Activated T-cell treated with anti-CD3 and anti-CD28 coated beads, Interleukin-2, amount 50 U/mL, for 4 hours (primary cell): ENCODE data around the gene CCNL2. TPM values are rescaled to one million over a fixed set of nuclear protein-coding genes. Genes with fewer than 3 reads are reported as not detected.

Experiments
- ATAC-seq, 2 donors: fragments of 200-7000 bp; cut with Tn5 transposase; one replicate each; pipeline ENCODE4 v1.10.0; 2021
- DNase-seq: peaks from one replicate; pipeline ENCODE4 v3.0.0-alpha.2; 2020
- H3K27me3 Mint-ChIP-seq: one replicate; pipeline ENCODE4 v1.8.0; 2021; ENCODE audit warnings: low read depth, mixed read lengths
- H3K36me3 Mint-ChIP-seq: one replicate; pipeline ENCODE4 v1.8.0; 2022; ENCODE audit warnings: mixed read lengths; ENCODE audit not compliant: insufficient read depth
- H3K4me1 Mint-ChIP-seq: one replicate; pipeline ENCODE4 v1.8.0; 2021; ENCODE audit warnings: low read depth, mixed read lengths
- H3K4me3 Mint-ChIP-seq: one replicate; pipeline ENCODE4 v1.8.0; 2021; ENCODE audit warnings: mild to moderate bottlenecking, moderate library complexity, mixed read lengths
- H3K9me3 Mint-ChIP-seq: one replicate; pipeline ENCODE4 v1.8.0; 2021; ENCODE audit warnings: mixed read lengths
- total RNA-seq, 3 donors: library from RNA; stranded (reverse); gene quantifications; one replicate each; pipeline ENCODE4 v1.2.1, GENCODE V29; 2021

The CCNL2 gene
- total RNA-seq, 3 donors from 2014 or later = 112 to 127 (median 118) TPM

DNA sequence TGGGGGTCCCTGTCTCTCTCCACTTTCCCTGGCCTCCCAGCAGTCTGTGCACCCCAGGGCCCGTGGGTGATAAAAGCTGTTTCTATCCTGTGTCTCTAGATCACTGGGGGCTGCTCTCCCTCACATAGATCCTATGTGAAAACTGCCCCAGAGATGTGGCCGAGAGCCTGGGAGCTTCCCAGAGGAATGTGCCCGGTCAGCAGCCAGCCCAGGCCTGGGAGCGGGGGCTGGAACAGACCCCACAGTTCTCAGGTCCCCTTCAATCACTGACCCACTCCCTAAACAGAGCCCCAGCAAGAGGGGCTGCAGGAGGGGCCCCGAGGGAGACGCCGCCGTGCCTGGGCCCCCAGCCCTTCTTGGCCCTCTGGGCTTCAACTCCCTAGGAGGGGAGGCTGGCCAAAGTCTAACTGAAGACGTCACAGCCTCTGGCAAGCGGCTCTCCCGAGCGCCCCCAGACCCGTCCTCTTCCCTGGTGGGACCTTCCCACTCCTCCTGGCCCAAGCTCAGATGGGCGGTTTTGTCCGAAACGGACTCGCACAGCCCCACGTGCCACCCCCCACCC lies 41.2 kb downstream of the CCNL2 start:
- ATAC-seq (no peak), DNase-seq (no peak)
- Mint-ChIP-seq H3K36me3 (no peaks in the 10 kb centered on the region), H3K9me3 (no peaks in the 10 kb centered on the region), H3K4me3 (no peak overlapping the region), H3K27me3 (peaks cover 30% of the 10 kb centered on the region), H3K4me1 (peaks cover 9% of the 10 kb centered on the region)

GRCh38 chr1:1356796-1357401 lies 42.2 kb downstream of the CCNL2 start:
- ATAC-seq (no peak), DNase-seq (no peak)
- no peaks in the 10 kb centered on the region for H3K9me3 Mint-ChIP-seq
- no peak overlapping the region for H3K4me3 Mint-ChIP-seq
- no peaks in the 10 kb centered on the region for H3K36me3 Mint-ChIP-seq
- peaks cover 18% of the 10 kb centered on the region for H3K4me1 Mint-ChIP-seq
- peaks cover 40% of the 10 kb centered on the region for H3K27me3 Mint-ChIP-seq

- ATAC-seq = no peak
- H3K9me3 Mint-ChIP-seq = no peaks in the 10 kb centered on the region
- H3K36me3 Mint-ChIP-seq = no peaks in the 10 kb centered on the region
- DNase-seq = no peak
- no peak overlapping the region for H3K4me3 Mint-ChIP-seq
- peaks cover 18% of the 10 kb centered on the region for H3K4me1 Mint-ChIP-seq
- H3K27me3 Mint-ChIP-seq = peaks cover 40% of the 10 kb centered on the region
Observed at GRCh38 chr1:1356166-1356795, 42.9 kb downstream of the CCNL2 start.

- peaks cover 18% of the 10 kb centered on the region for H3K4me1 Mint-ChIP-seq
- no peaks in the 10 kb centered on the region for H3K36me3 Mint-ChIP-seq
- peaks cover 35% of the 10 kb centered on the region for H3K27me3 Mint-ChIP-seq
- no peak overlapping the region for H3K4me3 Mint-ChIP-seq
- ATAC-seq (peak in 1 of 2 donors; percentile 23), DNase-seq (no peak)
- H3K9me3 Mint-ChIP-seq = no peaks in the 10 kb centered on the region
Observed at GRCh38 chr1:1355416-1355815, 43.7 kb downstream of the CCNL2 start.

DNA sequence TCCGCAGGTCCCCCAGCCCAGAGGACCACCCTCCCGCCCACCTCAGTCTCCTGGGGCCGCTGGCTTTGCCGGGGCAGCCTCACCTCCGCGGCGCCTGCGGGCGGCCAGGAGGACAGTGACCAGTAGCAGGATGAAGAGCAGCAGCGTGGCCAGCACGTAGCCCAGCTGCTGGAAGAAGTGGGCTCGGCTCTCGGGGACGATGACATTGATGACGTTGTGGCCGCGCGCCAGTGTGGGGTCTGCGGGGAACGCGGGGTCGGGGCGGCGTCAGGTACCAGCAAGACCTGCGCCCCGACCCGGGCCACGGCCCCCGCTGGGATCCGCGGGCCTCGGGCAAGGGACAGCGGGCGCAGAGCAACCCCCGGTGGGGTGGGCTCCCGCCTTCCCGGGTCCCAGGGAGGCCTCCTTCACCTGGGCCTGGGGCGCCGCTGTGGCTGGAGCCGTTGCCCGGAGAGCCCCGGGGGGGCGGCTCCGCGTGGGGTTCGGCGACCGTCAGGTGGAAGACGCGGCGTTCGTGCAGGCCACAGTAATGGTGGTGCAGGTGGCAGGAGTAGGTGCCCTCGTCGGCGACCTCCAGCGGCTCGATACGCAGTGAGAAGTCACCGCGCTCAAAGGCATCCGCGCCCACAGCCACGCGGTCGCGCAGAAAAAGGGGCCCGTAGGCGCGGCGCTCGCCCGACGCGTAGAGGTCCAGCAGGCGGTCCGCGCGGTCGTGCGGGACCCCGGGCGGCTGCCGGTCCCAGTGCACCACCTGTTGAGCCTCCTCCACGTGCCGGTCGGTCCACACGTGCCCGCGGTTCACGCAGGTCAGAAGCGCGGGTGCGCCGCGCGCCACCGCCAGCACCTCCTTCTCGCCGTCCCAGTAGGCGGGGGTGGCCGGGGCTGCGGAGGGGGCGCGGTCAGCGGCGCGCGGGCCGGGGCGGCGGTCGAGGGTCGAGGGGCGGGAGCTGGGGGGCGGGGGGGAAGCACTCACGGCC lies 44.6 kb downstream of the CCNL2 start:
- Mint-ChIP-seq H3K4me1 (peaks cover 18% of the 10 kb centered on the region), H3K4me3 (no peak overlapping the region), H3K27me3 (peaks cover 35% of the 10 kb centered on the region), H3K9me3 (no peaks in the 10 kb centered on the region), H3K36me3 (no peaks in the 10 kb centered on the region)
- ATAC-seq (peak; percentile 19 to 27), DNase-seq (no peak)

DNA sequence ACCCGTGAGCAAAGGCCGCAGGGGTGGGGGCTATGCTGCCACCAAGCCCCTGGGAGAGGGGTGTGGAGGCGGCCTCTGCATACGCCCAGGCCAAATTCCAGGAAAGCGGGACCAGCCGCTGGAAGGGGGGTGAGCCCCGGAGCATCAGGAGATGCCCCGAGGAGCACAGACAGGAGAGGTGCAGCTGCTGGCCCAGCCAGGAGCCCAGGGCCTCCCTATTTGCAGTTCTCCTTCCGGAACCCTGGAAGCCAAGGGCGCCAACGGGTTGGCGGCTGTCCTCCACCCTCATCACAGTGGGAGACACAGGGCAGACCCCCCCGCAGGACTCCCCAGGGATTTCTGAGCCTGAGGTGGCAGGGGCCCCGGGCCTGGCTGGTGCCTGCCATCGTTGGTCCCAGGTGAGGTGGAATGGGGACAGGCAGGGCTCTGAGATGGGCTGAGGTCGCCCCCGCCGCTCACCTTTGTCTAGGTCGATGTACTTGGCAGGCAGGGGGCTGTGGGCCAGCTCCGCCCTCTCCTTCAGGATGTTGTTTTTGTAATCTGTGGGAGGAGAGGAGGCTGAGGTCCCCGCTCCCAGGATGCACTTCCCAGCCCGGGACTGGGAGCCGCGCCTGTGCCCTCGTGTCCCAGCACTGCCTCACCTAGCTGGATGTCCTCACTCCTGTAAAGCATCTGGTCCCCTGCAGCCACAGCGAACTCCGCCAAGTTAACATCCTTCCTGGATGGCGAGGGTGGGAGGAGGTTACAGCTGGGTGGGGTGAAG lies 45.6 kb downstream of the CCNL2 start:
- no peaks in the 10 kb centered on the region for H3K36me3 Mint-ChIP-seq
- H3K4me3 Mint-ChIP-seq = no peak overlapping the region
- peaks cover 35% of the 10 kb centered on the region for H3K27me3 Mint-ChIP-seq
- ATAC-seq (no peak), DNase-seq (no peak)
- no peaks in the 10 kb centered on the region for H3K9me3 Mint-ChIP-seq
- H3K4me1 Mint-ChIP-seq = peaks cover 11% of the 10 kb centered on the region

DNA sequence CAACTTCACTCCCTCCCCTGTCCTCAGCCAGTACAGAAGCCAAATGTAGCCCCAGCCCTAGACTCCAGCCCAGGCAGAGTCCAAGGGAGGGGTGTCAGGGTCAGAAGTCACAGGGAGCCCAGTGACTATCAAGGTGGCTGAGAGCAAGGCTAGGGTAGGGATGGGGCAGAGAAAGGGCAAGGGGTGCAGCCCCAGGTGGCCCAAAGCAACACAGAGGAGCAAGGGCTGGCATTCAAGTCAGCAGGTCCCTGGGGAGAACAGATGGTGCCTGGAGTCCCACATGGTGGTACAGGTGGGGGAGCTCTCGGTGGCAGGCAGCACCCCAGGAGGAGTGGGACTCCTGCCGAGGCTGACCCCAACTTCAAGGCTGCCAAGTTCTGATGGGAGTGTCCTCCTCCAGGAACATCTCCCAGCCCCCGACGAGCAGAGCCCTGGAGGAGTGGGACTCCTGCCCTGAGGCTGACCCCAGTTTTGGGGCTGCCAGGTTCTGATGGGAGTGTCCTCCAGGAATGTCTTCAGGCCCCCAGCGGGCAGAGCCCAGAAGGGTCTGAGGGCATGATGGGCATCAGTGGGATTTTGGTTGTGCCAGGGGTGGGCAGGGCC lies 46.2 kb downstream of the CCNL2 start:
- no peak for DNase-seq
- peaks cover 30% of the 10 kb centered on the region for H3K27me3 Mint-ChIP-seq
- H3K4me3 Mint-ChIP-seq = peak overlapping the region; percentile 56
- H3K9me3 Mint-ChIP-seq = no peaks in the 10 kb centered on the region
- peaks cover 11% of the 10 kb centered on the region for H3K4me1 Mint-ChIP-seq
- no peaks in the 10 kb centered on the region for H3K36me3 Mint-ChIP-seq
- ATAC-seq = no peak

- ATAC-seq = no peak
- no peak for DNase-seq
- no peaks in the 10 kb centered on the region for H3K36me3 Mint-ChIP-seq
Observed at GRCh38 chr1:1351511-1352427, 47.4 kb downstream of the CCNL2 start.

DNA sequence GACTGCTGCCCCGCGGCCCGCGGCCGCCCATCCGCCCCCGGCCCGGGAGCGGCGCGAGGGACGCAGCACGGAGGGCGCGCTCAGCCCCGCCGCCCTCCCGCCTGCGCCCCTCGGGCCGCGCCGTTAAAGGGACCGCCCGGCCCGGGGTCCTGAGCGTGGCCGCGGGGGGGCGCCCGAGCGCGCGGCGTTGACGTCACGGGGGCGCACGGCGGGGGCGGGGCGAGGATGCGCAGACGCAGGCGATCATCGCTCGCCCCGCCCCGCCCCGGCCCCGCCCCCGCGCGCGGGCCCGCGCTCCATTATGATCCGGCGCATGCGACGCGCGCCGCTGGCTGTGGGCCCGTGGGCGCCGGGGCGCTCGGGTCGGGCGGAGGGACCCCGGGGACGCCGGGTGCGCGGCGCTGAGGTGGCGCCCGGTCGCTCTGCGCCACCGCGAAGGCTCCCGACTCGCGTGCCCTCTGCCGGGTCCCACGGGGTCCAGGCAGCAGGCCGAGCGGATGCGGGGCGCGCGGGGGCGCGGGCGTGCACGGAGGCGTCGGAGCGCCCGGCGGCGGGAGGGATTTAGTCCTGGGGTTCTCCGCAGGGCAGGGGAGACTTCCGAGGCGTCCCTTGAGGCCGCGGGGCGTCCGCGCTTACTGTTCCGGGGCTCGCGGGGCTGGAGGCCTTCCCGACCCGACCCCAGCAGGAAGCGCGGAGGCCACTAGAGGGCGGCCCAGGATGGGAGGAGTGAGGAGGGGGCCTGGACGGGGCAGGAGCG lies 49.7 kb downstream of the CCNL2 start, which contains the start of gene DVL1:
TSS of gene DVL1 (minus strand) at position 163 of the 757 bp plus-strand sequence. CDS start 353 bp downstream, outside the sequence.
- Mint-ChIP-seq H3K9me3 (no peaks in the 10 kb centered on the region), H3K36me3 (no peaks in the 10 kb centered on the region), H3K4me1 (peaks cover 34% of the 10 kb centered on the region), H3K27me3 (peaks cover 18% of the 10 kb centered on the region), H3K4me3 (peak within 1 kb of the TSS; percentile 81)
- peak; percentile 69 for DNase-seq
- ATAC-seq = peak; percentile 81 to 83

More at GRCh38 chr1:1351511-1352427, 47.4 kb downstream of the CCNL2 start:
- H3K4me3 Mint-ChIP-seq = peak overlapping the region; percentile 56
- H3K4me1 Mint-ChIP-seq = peaks cover 21% of the 10 kb centered on the region
- H3K27me3 Mint-ChIP-seq = peaks cover 19% of the 10 kb centered on the region
- H3K9me3 Mint-ChIP-seq = no peaks in the 10 kb centered on the region

DNA sequence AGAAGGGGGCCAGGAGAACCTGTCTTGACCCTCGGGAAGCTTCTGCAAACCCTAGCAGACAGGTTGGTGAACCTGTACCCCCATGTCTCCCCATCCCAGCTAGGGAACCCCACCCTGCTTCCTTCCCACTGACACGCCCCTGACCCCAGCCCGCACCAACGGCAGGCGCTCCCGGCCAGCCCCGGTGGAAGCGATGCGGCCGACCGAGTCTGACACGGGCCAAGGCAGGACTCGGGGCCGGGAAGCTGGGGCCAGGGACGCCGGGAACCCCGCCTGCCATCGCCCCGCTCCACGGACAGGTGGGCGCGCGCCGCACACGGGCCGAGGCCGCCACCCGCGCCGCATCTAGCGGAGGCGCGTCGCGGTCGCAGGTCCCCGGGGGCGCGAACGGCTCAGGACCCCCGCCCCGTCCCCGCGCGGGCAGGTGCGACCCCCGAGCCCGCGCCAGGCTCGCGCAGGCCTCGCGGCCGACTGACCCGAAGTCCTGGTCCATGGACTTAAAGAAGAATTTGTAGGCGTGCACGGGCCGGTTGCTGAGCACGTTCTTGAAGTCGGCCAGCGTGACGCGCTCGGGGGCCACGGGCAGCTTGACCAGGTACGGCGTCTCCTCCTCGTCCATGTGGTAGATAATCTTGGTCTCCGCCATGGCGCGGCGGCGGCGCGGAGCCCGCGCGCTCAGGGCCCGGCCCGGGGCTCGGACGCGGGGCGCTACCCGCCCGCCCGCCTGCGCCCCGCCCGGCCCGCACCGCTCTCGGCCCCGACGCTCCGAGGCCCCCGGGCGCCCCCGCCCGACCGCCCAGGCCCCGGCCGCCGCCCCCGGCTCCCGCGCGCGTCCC lies 50.5 kb downstream of the CCNL2 start:
- H3K4me1 Mint-ChIP-seq = peaks cover 33% of the 10 kb centered on the region
- H3K36me3 Mint-ChIP-seq = no peaks in the 10 kb centered on the region
- DNase-seq = no peak
- peak overlapping the region; percentile 81 for H3K4me3 Mint-ChIP-seq
- peak; percentile 39 to 41 for ATAC-seq
- H3K9me3 Mint-ChIP-seq = no peaks in the 10 kb centered on the region
- H3K27me3 Mint-ChIP-seq = peaks cover 14% of the 10 kb centered on the region

DNA sequence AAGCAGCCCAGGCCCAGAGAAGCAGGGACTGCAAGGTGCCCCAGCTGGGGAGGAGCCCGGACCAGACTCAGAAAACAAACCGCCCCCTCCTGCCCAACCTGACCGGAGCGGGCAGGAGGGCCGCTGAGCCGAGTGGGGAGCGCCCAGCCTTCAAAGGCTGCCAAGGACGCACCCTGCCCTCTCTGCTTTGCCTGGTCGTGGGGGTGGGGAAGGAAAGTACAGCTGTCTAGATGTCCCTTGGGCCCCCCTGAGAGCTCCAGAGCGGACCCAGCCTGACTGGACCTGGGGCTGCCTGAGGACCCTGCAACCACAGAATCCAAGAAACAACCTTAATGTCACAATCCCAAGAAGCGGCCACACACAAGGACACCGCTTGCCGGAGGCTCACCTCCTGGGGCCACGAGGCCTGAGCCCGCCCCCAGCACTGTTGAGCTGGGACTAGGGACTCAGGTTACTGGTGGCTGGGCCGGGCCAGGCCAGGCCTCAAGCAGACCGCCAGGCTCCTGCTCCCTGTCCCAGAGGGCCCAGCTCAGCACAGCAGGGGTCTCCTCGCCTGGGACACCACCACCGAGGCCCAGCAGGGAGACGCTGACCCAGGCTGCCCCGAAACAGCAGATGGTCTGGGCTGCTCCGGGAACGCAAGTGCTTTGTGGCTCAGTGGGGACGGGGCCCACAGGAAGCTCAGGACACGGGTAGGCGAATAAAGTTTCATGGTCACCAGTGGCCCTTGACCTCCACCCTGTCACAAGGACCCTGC lies 51.3 kb downstream of the CCNL2 start:
- H3K36me3 Mint-ChIP-seq = no peaks in the 10 kb centered on the region
- H3K27me3 Mint-ChIP-seq = peaks cover 9% of the 10 kb centered on the region
- H3K9me3 Mint-ChIP-seq = no peaks in the 10 kb centered on the region
- ATAC-seq (no peak), DNase-seq (no peak)
- H3K4me3 Mint-ChIP-seq = peak overlapping the region; percentile 81
- H3K4me1 Mint-ChIP-seq = peaks cover 31% of the 10 kb centered on the region
